ENCODE measurements around the gene PIGV.
A peak's percentile ranks its signal among the peaks of the same experiment; 100 is the strongest.

PIGV gene

GRCh38 chr1:26787706-26788514 is at the start of gene PIGV:
Gene PIGV (plus strand): TSS chr1:26787950. CDS start chr1:26790816, 2,866 bp downstream.
- peak; percentile 84 to 89 for DNase-seq

- DNase-seq = peak in 1 of 2 donors; percentile 43
These were observed 48.3 kb upstream of the PIGV start for GRCh38 chr1:26739329-26739914.

- no peak for DNase-seq
These were observed 47.6 kb upstream of the PIGV start for GRCh38 chr1:26740023-26740634.

GRCh38 chr1:26740952-26741351 is 46.8 kb upstream of the PIGV start:
- no peak for DNase-seq

- DNase-seq = no peak
These were observed 44.2 kb upstream of the PIGV start for GRCh38 chr1:26743426-26744059.

- DNase-seq = peak; percentile 88 to 93
These were observed 43.4 kb upstream of the PIGV start for GRCh38 chr1:26744075-26744959.

GRCh38 chr1:26745191-26745590 is 42.6 kb upstream of the PIGV start:
- DNase-seq = no peak

- DNase-seq = no peak
These were observed 40.7 kb upstream of the PIGV start for GRCh38 chr1:26747048-26747447.

GRCh38 chr1:26748351-26748750 is 39.4 kb upstream of the PIGV start:
- DNase-seq = no peak

- no peak for DNase-seq
These were observed 38.3 kb upstream of the PIGV start for GRCh38 chr1:26749458-26749857.

- DNase-seq = no peak
These were observed 37.3 kb upstream of the PIGV start for GRCh38 chr1:26750428-26750827.

GRCh38 chr1:26752519-26752918 is 35.2 kb upstream of the PIGV start:
- no peak for DNase-seq

- no peak for DNase-seq
These were observed 33.5 kb upstream of the PIGV start for GRCh38 chr1:26754086-26754874.

- no peak for DNase-seq
These were observed 29.4 kb upstream of the PIGV start for GRCh38 chr1:26758358-26758757.

- DNase-seq = no peak
These were observed 28.2 kb upstream of the PIGV start for GRCh38 chr1:26759531-26759930.

- DNase-seq = no peak
These were observed 26.5 kb upstream of the PIGV start for GRCh38 chr1:26761217-26761616.

GRCh38 chr1:26767714-26768113 is 20.0 kb upstream of the PIGV start:
- no peak for DNase-seq

- DNase-seq = no peak
These were observed 19.0 kb upstream of the PIGV start for GRCh38 chr1:26768755-26769154.

- DNase-seq = no peak
These were observed 16.5 kb upstream of the PIGV start for GRCh38 chr1:26771285-26771642.

- DNase-seq = no peak
These were observed 16.0 kb upstream of the PIGV start for GRCh38 chr1:26771643-26772321.

- DNase-seq = no peak
These were observed 15.1 kb upstream of the PIGV start for GRCh38 chr1:26772687-26773086.

Measured in CD4-positive, alpha-beta T cell treated with Interferon alpha-2 for 1 hour (primary cell).